Activated naive CD4-positive, alpha-beta T cell treated with anti-CD3 and anti-CD28 coated beads, Interleukin-2, amount 50 U/mL, for 72 hours (primary cell): ENCODE measurements around the gene CACNA1D. TPM values are rescaled to one million over a fixed set of nuclear protein-coding genes. Genes with fewer than 3 reads are reported as not detected.
"Not testable (repeated sequence)": the region's sequence is repeated elsewhere in the genome, so short reads cannot be mapped to it uniquely, and the experiment has no call there.

Source experiments
- ATAC-seq, 2 donors: fragments of 150-1000 bp; cut with Tn5 transposase; 2 replicates each; pipeline ENCODE4 v1.10.0; 2021; ENCODE audit warnings: mild to moderate bottlenecking in 2 of 2, moderate library complexity in 2 of 2
- DNase-seq, 2 donors: peaks; one replicate each; pipeline ENCODE4 v3.0.0; 2021 to 2022; ENCODE audit warnings: low spot score in 2 of 2
- H3K27ac Mint-ChIP-seq, 2 donors: one replicate each; pipeline ENCODE4 v1.8.0; 2022; ENCODE audit warnings: mild to moderate bottlenecking in 2 of 2, mixed read lengths in 2 of 2
- H3K36me3 Mint-ChIP-seq, 2 donors: one replicate each; pipeline ENCODE4 v1.8.0; 2022; ENCODE audit warnings: mixed read lengths in 2 of 2
- H3K9me3 Mint-ChIP-seq, 2 donors: one replicate each; pipeline ENCODE4 v1.8.0; 2022; ENCODE audit warnings: mixed read lengths in 2 of 2
- total RNA-seq, 2 donors: library from RNA; stranded (reverse); gene quantifications; one replicate each; pipeline ENCODE4 v1.2.3, GENCODE V29; 2022

Gene CACNA1D
- total RNA-seq, result under 1 TPM in 1 of 2 donors, not detected in 1; 0.10 TPM

DNA sequence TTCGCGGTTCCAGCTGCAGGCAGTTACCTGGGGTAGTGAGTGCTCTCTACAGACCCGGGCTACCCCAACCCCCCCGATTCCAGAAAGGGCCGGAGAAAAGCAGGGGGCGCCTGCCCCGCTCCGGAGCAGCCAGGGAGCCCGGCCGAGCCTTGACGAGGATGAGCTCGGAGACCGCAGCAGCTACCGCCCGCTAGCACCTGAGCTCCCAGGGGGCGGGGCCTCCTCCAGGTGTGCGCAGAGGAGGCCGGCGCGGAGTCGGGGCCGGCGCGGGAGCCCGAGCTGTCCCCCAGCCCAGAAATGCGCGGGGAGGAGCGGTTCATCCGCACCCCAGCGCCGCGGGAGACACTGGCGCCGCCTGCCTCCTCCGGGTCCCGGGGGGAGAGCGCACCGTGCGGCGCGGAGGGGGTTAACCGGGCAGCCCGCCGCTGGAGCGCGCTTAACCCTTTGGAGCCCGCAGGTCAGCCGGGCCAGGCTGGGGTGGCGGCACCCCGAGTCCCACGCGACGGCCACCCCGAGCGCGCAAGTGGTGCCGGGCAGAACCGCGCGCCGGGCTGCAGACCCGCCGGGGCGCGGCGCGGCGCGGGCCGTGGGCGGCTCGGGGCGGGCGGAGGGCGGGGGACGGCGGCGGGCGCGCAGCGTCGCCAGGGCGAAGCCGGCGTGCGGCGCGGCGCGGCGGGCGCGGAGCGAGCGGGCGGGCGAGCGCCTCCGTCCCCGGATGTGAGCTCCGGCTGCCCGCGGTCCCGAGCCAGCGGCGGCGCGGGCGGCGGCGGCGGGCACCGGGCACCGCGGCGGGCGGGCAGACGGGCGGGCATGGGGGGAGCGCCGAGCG lies at the start of gene CACNA1D:
Gene CACNA1D (plus strand): TSS at position 649 of the 829 bp plus-strand sequence. CDS start 556 bp downstream, outside the sequence.
- ATAC-seq (peak; percentile 26 to 74), DNase-seq (peak in 1 of 2 donors; percentile 22)
- Mint-ChIP-seq H3K9me3 (no peaks in the 10 kb centered on the region), H3K27ac (no peak within 1 kb of the TSS), H3K36me3 (no peaks in the 10 kb centered on the region)

DNA sequence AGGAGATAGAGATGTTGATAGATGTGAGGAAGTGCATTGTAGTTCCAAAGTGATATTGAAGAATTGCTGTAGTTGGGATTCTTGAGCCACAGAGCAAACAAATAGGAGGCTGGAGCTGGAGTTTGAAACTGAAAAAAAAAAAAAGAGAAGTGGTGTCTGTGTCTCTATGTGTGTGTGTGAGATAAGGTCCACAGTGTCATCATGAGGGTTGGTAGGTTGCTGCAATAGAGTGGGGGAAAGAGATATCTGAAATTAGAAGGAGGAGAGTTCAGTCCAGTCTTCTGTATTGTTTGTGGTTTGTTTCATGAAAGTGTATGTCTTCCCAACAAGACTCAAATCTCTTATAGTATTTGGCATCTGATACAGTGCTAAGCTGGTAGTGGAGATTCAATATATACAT lies 37.3 kb upstream of the CACNA1D start:
- ATAC-seq (no peak), DNase-seq (no peak)
- no peak overlapping the region for H3K27ac Mint-ChIP-seq
- H3K36me3 Mint-ChIP-seq, result no peaks in the 10 kb centered on the region
- peaks cover 0 to 4% of the 10 kb centered on the region in 2 donors for H3K9me3 Mint-ChIP-seq

DNA sequence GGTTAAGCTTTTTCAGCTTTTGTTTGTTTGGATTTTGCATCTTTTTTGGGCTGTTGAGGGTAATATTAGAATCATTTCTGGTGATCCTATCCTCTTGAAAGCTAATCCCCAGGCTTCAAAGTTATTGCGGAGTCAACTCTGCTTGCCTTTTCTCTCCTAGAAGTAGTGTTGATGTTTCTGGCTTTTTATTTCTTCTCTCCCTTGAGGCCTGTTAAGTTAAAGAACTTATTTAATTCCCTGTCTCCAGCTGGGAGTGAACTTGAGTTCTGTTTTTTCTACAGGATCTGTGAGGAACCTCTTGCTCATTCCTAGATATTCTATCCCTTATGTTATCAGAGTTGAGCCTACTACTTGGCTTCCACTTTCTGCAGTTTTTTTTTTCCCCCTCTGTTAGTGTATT lies 34.1 kb upstream of the CACNA1D start:
- H3K36me3 Mint-ChIP-seq, result no peaks in the 10 kb centered on the region
- no peak overlapping the region for H3K27ac Mint-ChIP-seq
- DNase-seq (no peak), ATAC-seq (no peak)
- H3K9me3 Mint-ChIP-seq, result no peaks in the 10 kb centered on the region

DNA sequence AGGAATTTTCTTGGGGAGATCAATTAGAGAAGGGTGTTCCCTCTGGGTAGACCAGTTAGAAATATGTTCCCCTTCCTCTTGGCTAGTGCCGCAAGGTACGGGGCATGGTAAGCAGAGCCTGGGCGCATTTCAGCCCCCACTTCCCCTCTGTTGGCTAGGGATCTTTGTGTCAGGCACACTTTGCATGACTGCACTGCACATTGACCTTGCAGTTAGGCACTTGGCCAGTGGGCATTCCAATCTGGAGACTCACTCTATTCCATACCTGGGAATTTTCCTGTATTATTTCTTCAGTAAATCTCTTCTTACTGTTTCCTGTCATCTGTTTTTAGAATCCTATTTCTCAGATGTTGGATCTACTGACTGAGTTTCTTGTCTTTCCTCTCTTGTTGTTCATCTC lies 30.0 kb upstream of the CACNA1D start:
- no peaks in the 10 kb centered on the region for H3K9me3 Mint-ChIP-seq
- no peaks in the 10 kb centered on the region for H3K36me3 Mint-ChIP-seq
- H3K27ac Mint-ChIP-seq, result no peak overlapping the region
- no peak for ATAC-seq
- DNase-seq, result no peak

DNA sequence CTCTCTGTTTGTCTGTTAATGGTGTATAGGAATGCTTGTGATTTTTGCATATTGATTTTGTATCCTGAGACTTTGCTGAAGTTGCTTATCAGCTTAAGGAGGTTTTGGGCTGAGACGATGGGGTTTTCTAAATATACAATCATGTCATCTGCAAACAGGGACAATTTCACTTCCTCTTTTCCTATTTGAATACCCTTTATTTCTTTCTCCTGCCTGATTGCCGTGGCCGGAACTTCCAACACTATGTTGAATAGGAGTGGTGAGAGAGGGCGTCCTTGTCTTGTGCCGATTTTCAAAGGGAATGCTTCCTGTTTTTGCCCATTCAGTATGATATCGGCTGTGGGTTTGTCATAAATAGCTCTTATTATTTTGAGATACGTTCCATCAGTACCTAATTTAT lies 24.7 kb upstream of the CACNA1D start:
- ATAC-seq, H3K27ac Mint-ChIP-seq, H3K9me3 Mint-ChIP-seq, H3K36me3 Mint-ChIP-seq, DNase-seq: not testable (repeated sequence)

DNA sequence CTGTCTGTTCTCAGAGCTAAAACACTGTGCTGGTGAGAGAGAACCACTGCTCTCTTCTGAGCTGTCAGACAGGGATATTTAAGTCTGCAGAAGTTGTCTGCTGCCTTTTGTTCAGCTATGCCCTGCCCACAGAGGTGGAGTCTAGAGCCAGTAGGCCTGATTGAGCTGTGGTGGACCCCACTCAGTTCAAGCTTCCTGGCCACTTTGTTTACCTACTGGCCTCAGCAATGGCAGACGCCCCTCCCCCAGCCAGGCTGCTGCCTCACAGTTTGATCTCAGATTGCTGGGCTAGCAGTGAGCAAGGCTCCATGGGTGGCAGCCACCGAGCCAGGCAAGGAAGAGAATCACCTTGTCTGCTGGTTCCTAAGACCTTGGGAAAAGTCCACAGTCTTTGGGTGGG lies 21.0 kb upstream of the CACNA1D start:
- ATAC-seq (no peak), DNase-seq (no peak)
- Mint-ChIP-seq H3K27ac (no peak overlapping the region), H3K9me3 (peaks cover 0 to 7% of the 10 kb centered on the region in 2 donors), H3K36me3 (no peaks in the 10 kb centered on the region)

DNA sequence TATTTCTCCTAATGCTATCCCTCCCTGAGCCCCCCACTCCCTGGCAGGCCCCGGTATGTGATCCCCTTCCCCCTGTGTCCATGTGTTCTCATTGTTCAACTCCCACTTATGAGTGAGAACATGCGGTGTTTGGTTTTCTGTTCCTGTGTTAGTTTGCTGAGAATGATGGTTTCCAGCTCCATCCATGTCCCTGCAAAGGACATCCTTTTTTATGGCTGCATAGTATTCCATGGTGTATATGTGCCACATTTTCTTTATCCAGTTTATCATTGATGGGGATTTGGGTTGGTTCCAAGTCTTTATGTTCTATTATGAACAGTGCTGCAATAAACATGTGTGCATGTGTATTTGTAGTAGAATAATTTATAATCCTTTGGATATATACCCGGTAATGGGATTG lies 18.0 kb upstream of the CACNA1D start:
- ATAC-seq, result not testable (repeated sequence)

DNA sequence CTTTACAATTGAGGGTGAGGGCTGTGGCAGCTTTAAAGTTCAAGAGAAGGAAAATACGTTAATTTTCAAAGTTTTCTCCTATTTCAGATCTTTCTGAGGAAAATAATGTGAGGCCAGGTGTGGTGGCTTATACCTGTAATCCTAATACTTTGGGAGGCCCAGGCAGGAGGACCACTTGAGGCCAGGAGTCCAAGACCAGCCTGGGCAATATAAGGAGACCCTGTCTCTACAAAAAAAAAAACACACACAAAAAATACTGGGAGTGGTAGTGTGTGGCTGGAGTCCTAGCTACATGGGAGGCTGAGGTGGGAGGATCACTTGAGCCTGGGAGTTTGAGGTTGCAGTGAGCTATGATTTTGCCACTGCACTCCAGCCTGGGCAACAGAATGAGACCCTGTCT lies 16.7 kb upstream of the CACNA1D start:
- not testable (repeated sequence) for H3K36me3 Mint-ChIP-seq, ATAC-seq, H3K27ac Mint-ChIP-seq, H3K9me3 Mint-ChIP-seq, DNase-seq

More for the DNA sequence above, 18.0 kb upstream of the CACNA1D start:
- not testable (repeated sequence) for H3K27ac Mint-ChIP-seq, DNase-seq, H3K36me3 Mint-ChIP-seq, H3K9me3 Mint-ChIP-seq

DNA sequence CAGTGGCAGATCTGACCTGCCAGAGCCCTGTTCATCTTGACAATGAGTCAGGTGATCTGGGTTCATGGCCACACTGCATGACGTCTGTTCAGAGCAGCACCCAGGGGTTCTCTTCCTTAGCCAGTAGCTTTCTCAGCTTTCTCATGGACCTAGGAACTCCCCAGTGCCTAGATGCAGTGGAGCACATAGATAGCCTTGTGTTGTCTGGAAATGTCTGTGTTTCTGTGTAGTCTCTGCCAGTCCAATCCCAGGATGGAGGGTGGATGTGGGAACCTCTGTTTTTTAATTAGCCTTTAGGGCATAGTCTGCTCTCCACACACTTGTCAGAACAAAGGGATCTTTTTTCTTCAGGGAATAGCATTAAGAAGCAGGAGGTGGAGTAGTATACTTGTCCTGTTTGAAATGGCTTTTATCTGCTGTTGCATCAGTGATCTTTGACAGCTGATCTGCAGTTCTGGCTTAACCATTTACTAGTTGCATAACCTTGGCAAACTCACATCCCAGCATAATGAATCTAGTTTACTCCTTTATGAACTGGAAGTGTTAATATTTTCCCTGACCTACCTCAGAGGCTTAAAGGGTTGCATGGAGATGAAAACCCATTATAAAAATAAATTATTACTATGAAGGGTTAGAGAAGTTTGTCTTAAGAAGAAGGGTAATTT lies 16.1 kb upstream of the CACNA1D start:
- Mint-ChIP-seq H3K9me3 (no peaks in the 10 kb centered on the region), H3K36me3 (no peaks in the 10 kb centered on the region), H3K27ac (no peak overlapping the region)
- ATAC-seq, result no peak
- no peak for DNase-seq

DNA sequence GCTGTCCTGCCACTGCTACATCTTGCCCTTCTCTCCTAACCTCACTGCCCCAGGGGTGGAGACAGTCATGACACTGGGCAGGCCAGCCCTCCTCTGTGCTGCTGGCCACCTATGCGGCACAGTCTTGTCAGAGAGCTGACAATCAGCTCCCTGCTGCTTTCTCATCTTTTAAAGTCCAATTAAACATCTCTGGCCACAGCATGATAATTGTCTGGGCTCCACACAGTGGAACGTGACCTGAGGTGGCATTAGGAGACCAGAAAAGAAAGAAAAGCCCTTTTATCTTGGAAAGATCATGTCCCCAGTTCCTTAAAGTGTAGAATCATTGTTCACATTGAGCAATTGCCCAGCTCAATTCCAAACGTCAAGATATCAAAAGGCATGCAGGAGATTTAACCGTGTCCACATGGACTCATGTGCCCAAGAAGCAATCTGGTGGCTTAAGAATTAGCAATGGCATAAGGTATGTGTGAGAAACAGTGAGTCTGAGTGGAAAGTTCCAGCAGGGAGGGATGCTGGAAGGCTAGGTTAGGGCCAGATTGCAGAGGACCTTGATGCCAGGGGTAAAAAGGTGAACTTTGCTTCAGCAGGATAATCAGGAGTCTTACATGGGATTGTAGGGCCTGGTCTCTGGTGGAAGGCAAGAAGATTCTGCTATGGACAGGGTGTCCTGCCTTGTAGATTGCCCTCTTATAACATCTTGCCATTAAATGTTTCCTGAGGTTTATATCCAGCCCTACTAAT lies 15.3 kb upstream of the CACNA1D start:
- no peaks in the 10 kb centered on the region for H3K9me3 Mint-ChIP-seq
- DNase-seq, result no peak
- H3K27ac Mint-ChIP-seq, result no peak overlapping the region
- H3K36me3 Mint-ChIP-seq, result no peaks in the 10 kb centered on the region
- ATAC-seq, result no peak

DNA sequence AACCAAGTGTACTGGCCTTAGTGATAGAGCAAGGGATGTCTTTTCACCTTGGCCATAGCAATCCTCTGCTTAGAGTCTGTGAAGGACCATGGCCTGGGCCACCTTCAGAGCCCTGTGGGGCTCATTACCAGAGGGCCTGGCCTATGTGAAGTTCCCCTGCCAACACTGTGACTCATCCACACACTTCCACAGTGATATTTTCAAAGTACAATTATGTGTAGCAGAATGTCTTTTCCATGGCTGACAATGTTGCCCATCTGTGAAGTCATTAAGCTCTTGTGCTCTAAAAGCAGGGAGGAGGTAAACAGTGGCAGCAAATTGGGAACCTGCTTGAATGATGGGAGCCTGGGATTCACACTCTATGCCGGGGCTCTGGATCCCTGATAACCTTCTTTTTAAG lies 12.2 kb upstream of the CACNA1D start:
- ATAC-seq (no peak), DNase-seq (no peak)
- Mint-ChIP-seq H3K9me3 (no peaks in the 10 kb centered on the region), H3K36me3 (no peaks in the 10 kb centered on the region), H3K27ac (no peak overlapping the region)

DNA sequence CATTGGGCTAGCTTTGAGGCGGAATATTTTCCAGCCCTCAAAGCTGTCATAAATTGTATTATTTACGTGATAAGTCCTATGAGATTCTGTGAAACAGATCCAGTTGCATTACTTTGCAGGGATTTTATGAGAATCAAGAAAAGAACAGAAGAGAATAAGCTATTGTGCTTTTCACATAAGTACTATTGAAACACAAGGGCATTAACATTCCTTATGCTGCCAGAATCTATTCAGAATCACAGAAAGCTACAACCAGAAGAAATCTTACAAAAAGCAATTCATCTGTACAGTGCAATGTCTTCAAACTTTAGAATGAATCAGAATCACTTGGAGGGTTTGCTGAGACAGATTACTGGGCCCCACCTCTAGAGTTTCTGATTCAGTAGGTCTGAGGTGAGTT lies 10.6 kb upstream of the CACNA1D start:
- Mint-ChIP-seq H3K27ac (no peak overlapping the region), H3K36me3 (no peaks in the 10 kb centered on the region), H3K9me3 (no peaks in the 10 kb centered on the region)
- ATAC-seq (no peak), DNase-seq (no peak)

DNA sequence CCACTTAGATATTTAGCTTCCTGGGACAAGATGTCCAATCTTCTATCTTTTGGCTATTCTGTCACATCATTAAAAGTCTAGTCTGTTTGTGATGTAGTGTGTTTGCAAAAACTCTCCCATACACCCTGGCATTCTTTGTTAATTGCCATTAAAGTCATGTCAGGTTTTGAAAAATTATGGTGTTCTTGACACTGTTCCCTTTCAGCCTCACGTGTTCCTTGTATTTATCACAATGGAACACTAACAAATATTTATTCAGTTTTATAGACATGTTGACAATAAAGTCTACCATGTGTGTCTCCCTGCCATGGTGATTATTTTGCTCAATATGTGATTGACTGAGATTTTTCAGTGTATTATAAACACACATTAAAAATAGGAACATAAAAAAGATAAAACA lies 9.4 kb upstream of the CACNA1D start:
- ATAC-seq (no peak), DNase-seq (no peak)
- H3K36me3 Mint-ChIP-seq, result no peaks in the 10 kb centered on the region
- H3K27ac Mint-ChIP-seq, result no peak overlapping the region
- H3K9me3 Mint-ChIP-seq, result no peaks in the 10 kb centered on the region

DNA sequence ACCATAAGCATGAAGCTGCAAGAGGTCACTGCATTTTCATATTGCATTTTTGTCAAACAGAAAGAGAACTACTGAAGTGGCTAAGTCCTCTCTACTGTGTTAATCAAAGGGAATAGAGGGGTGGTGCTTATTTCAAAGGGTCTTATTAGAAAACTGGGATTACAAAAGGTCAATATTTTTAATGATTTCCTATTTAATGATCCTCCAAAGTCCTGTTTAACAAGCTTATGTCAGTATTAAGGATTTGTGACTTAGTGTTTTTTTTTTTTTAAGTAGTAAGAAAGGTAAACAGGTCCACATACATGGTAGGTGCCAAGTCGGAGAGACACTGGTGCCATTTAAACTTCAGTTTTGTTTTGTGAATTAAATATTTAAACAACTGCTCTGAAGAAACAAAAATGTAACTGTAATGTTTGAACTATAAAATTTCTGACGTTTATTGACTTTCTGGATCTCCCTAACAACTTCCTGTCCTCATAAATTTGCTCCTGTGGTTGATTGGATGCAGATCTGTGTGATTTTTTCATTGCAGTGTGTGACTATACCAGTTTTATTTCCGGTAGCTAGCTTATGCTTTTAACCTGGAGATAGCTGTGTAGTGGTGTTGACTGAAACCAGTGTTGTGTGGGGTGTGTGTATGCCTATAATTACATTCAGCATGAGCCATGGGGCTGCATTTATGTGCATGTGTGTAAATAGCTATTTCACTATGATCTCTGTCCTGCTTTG lies 8.6 kb upstream of the CACNA1D start:
- Mint-ChIP-seq H3K36me3 (no peaks in the 10 kb centered on the region), H3K9me3 (no peaks in the 10 kb centered on the region), H3K27ac (no peak overlapping the region)
- ATAC-seq (no peak), DNase-seq (no peak)

DNA sequence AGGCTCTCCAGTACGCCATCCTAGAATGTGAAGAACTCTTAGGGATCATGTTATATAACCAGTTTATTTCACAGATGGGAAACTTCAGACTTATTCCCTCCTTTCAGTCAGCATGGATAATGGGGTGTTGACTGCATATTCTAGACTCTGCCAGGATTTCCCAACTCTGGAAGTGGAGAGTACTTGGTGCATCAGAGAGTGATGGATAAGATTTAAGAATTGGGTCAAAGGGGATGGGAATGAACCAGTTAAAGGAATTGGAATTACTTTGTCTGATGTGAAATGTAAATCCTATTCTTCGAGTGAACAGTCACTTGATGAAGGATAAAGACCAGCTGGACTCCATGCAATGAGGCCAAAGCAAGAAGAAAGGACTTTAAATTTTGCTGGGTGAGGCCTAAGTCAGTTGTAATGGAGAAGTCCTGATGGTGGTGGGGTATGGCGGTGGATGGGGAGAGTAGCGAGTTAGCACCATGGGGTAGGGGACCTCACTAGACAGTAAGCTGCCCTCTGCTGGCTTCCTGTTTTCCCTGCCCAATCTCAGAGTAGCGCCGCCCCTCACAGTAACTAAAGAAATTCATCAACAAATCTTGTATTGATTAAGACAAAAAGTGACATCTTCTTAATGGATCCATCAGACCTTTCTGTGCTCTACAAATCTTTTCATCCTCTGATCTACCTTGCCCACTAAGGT lies 7.3 kb upstream of the CACNA1D start:
- Mint-ChIP-seq H3K9me3 (no peaks in the 10 kb centered on the region), H3K36me3 (no peaks in the 10 kb centered on the region), H3K27ac (no peak overlapping the region)
- no peak for DNase-seq
- no peak for ATAC-seq

DNA sequence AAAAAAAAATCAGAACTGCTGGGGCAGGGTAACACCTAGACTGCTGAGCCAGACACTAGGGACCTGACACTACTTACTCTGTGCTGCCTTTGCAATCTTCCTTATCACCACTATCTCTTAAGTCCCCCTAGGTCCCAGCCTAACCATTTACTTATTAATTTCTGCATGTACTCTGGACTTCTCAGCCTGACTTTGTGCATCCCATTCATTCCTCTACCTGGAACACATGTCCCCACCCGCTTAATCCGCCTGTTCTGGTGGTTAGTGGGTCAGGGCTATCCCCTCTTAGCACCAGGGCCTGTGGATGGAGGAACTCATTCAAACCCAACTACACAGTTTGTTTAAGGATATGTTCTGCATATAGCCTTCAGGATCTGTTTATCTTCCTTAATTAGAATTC lies 5.0 kb upstream of the CACNA1D start:
- H3K36me3 Mint-ChIP-seq, result no peaks in the 10 kb centered on the region
- ATAC-seq, result no peak
- no peak for DNase-seq
- H3K9me3 Mint-ChIP-seq, result no peaks in the 10 kb centered on the region
- no peak overlapping the region for H3K27ac Mint-ChIP-seq
